ES-I3 (cell line): ENCODE measurements around the gene MS4A12.
"Not testable (repeated sequence)": the region's sequence is repeated elsewhere in the genome, so short reads cannot be mapped to it uniquely, and the experiment has no call there.

ENCODE experiments used
- H3K36me3 ChIP-seq: 2 replicates; pipeline ENCODE4 v1.6.1; 2013; ENCODE audit warnings: mild to moderate bottlenecking, low read length, control low read depth, moderate library complexity; ENCODE audit not compliant: insufficient read depth
- H3K4me1 ChIP-seq: 2 replicates; pipeline ENCODE4 v1.6.1; 2013; ENCODE audit warnings: mild to moderate bottlenecking, control low read depth, low read length; ENCODE audit not compliant: insufficient read depth
- H3K9ac ChIP-seq: 2 replicates; pipeline ENCODE4 v1.6.1; 2013; ENCODE audit warnings: low read depth, mild to moderate bottlenecking, low read length, moderate library complexity
- H3K9me3 ChIP-seq: 2 replicates; pipeline ENCODE4 v1.6.1; 2013; ENCODE audit warnings: mild to moderate bottlenecking, low read length, moderate library complexity; ENCODE audit not compliant: control insufficient read depth, insufficient read depth

MS4A12 gene

GRCh38 chr11:60498853-60499252 is 6.3 kb downstream of the MS4A12 start:
- no peaks in the 10 kb centered on the region for H3K9me3 ChIP-seq
- H3K4me1 ChIP-seq: peaks cover 23% of the 10 kb centered on the region
- no peaks in the 10 kb centered on the region for H3K36me3 ChIP-seq
- H3K9ac ChIP-seq: no peak overlapping the region

- Histone ChIP-seq H3K36me3 (no peaks in the 10 kb centered on the region), H3K9me3 (peaks cover 4% of the 10 kb centered on the region), H3K4me1 (peaks cover 23% of the 10 kb centered on the region), H3K9ac (no peak overlapping the region)
These were observed 7.8 kb downstream of the MS4A12 start for GRCh38 chr11:60500276-60500910.

- Histone ChIP-seq H3K9me3 (peaks cover 6% of the 10 kb centered on the region), H3K36me3 (no peaks in the 10 kb centered on the region), H3K4me1 (peaks cover 23% of the 10 kb centered on the region), H3K9ac (no peak overlapping the region)
These were observed 9.7 kb downstream of the MS4A12 start for GRCh38 chr11:60502221-60502775.

- H3K4me1 ChIP-seq: peaks cover 8% of the 10 kb centered on the region
- peaks cover 9% of the 10 kb centered on the region for H3K9me3 ChIP-seq
- no peak overlapping the region for H3K9ac ChIP-seq
- no peaks in the 10 kb centered on the region for H3K36me3 ChIP-seq
These were observed 11.8 kb downstream of the MS4A12 start for GRCh38 chr11:60504219-60504905.

- H3K36me3 ChIP-seq, H3K9ac ChIP-seq, H3K4me1 ChIP-seq, H3K9me3 ChIP-seq: not testable (repeated sequence)
These were observed 17.0 kb downstream of the MS4A12 start for GRCh38 chr11:60509609-60510008.

GRCh38 chr11:60510209-60510608 is 17.6 kb downstream of the MS4A12 start:
- H3K9ac ChIP-seq, H3K36me3 ChIP-seq, H3K4me1 ChIP-seq, H3K9me3 ChIP-seq: not testable (repeated sequence)

- H3K9me3 ChIP-seq: peaks cover 4% of the 10 kb centered on the region; the same call in 1 of the 2 replicates
- H3K36me3 ChIP-seq: no peaks in the 10 kb centered on the region
- no peaks in the 10 kb centered on the region for H3K4me1 ChIP-seq
- H3K9ac ChIP-seq: no peak overlapping the region
These were observed 18.8 kb downstream of the MS4A12 start for GRCh38 chr11:60511393-60511792.

GRCh38 chr11:60512651-60513225 is 20.2 kb downstream of the MS4A12 start:
- no peak overlapping the region for H3K9ac ChIP-seq
- H3K36me3 ChIP-seq: no peaks in the 10 kb centered on the region
- H3K4me1 ChIP-seq: no peaks in the 10 kb centered on the region
- peaks cover 4% of the 10 kb centered on the region; the same call in 1 of the 2 replicates for H3K9me3 ChIP-seq

GRCh38 chr11:60513496-60514460 is 21.2 kb downstream of the MS4A12 start:
- H3K4me1 ChIP-seq: no peaks in the 10 kb centered on the region
- no peak overlapping the region for H3K9ac ChIP-seq
- H3K9me3 ChIP-seq: peaks cover 4% of the 10 kb centered on the region; the same call in 1 of the 2 replicates
- H3K36me3 ChIP-seq: no peaks in the 10 kb centered on the region

GRCh38 chr11:60515144-60515855 is 22.7 kb downstream of the MS4A12 start, which contains the start of gene MS4A13:
Gene MS4A13 (plus strand): TSS chr11:60515392. CDS start chr11:60518084, 2,692 bp downstream.
- H3K9ac ChIP-seq: no peak within 1 kb of the TSS
- no peaks in the 10 kb centered on the region for H3K4me1 ChIP-seq
- no peaks in the 10 kb centered on the region for H3K36me3 ChIP-seq
- H3K9me3 ChIP-seq: no peaks in the 10 kb centered on the region

- H3K36me3 ChIP-seq: no peaks in the 10 kb centered on the region; the same call in 1 of the 2 replicates
- peaks cover 5% of the 10 kb centered on the region; the same call in 1 of the 2 replicates for H3K9me3 ChIP-seq
- H3K4me1 ChIP-seq: peaks cover 4% of the 10 kb centered on the region; the same call in 1 of the 2 replicates
- H3K9ac ChIP-seq: no peak overlapping the region
These were observed 35.9 kb downstream of the MS4A12 start for GRCh38 chr11:60528465-60528864.

GRCh38 chr11:60528934-60529333 is 36.4 kb downstream of the MS4A12 start:
- Histone ChIP-seq H3K9me3 (peaks cover 5% of the 10 kb centered on the region; the same call in 1 of the 2 replicates), H3K9ac (no peak overlapping the region), H3K36me3 (no peaks in the 10 kb centered on the region; the same call in 1 of the 2 replicates), H3K4me1 (peaks cover 4% of the 10 kb centered on the region; the same call in 1 of the 2 replicates)

GRCh38 chr11:60530454-60531100 is 38.0 kb downstream of the MS4A12 start:
- H3K36me3 ChIP-seq: no peaks in the 10 kb centered on the region; the same call in 1 of the 2 replicates
- H3K9ac ChIP-seq: no peak overlapping the region
- peaks cover 4% of the 10 kb centered on the region; the same call in 1 of the 2 replicates for H3K4me1 ChIP-seq
- peaks cover 5% of the 10 kb centered on the region; the same call in 1 of the 2 replicates for H3K9me3 ChIP-seq
